ENCODE data around the gene IQCM.

IQCM gene

GRCh38 chr4:149708513-149709130 lies 107.0 kb downstream of the IQCM start:
- no peak for DNase-seq

GRCh38 chr4:149707862-149708261 lies 107.8 kb downstream of the IQCM start:
- DNase-seq, result no peak

- no peak for DNase-seq
Observed at GRCh38 chr4:149706942-149707341, 108.7 kb downstream of the IQCM start.

- no peak for DNase-seq
Observed at GRCh38 chr4:149702414-149703293, 113.0 kb downstream of the IQCM start.

GRCh38 chr4:149701435-149702156 lies 114.0 kb downstream of the IQCM start:
- DNase-seq, result no peak

GRCh38 chr4:149700272-149700671 lies 115.4 kb downstream of the IQCM start:
- DNase-seq, result no peak

- no peak for DNase-seq
Observed at GRCh38 chr4:149699642-149700041, 116.0 kb downstream of the IQCM start.

GRCh38 chr4:149690726-149691125 lies 124.9 kb downstream of the IQCM start:
- DNase-seq, result no peak

GRCh38 chr4:149684516-149684915 lies 131.1 kb downstream of the IQCM start:
- DNase-seq, result no peak

- no peak for DNase-seq
Observed at GRCh38 chr4:149676076-149676475, 139.6 kb downstream of the IQCM start.

- DNase-seq, result no peak
Observed at GRCh38 chr4:149645790-149646189, 169.9 kb downstream of the IQCM start.

- DNase-seq, result no peak
Observed at GRCh38 chr4:149638073-149638472, 177.6 kb downstream of the IQCM start.

- no peak for DNase-seq
Observed at GRCh38 chr4:149634368-149634767, 181.3 kb downstream of the IQCM start.

GRCh38 chr4:149631629-149632028 lies 184.0 kb downstream of the IQCM start:
- no peak for DNase-seq

- DNase-seq, result no peak
Observed at GRCh38 chr4:149630064-149630463, 185.6 kb downstream of the IQCM start.

- DNase-seq, result no peak
Observed at GRCh38 chr4:149605601-149606378, 209.9 kb downstream of the IQCM start.

- DNase-seq, result no peak
Observed at GRCh38 chr4:149604827-149605226, 210.8 kb downstream of the IQCM start.

- DNase-seq, result no peak
Observed at GRCh38 chr4:149595500-149595899, 220.1 kb downstream of the IQCM start.

- no peak for DNase-seq
Observed at GRCh38 chr4:149589826-149590225, 225.8 kb downstream of the IQCM start.

GRCh38 chr4:149584722-149585121 lies 230.9 kb downstream of the IQCM start:
- no peak for DNase-seq

- no peak for DNase-seq
Observed at GRCh38 chr4:149574971-149575370, 240.7 kb downstream of the IQCM start.

GRCh38 chr4:149572716-149573115 lies 242.9 kb downstream of the IQCM start:
- DNase-seq, result no peak

- no peak for DNase-seq
Observed at GRCh38 chr4:149555799-149556198, 259.8 kb downstream of the IQCM start.

Data from midbrain (tissue), 1 donor.